Measurements from ENCODE around the gene BCAS3.

- TF ChIP-seq POLR2A (IDR thresholded peaks at IDR 0.05; ENCODE audit: borderline replicate concordance, extremely low read depth, insufficient read depth, insufficient read length): no peak
- TF ChIP-seq CEBPB (IDR thresholded peaks at IDR 0.05; ENCODE audit: low read depth): no peak
- TF ChIP-seq REST (IDR thresholded peaks at IDR 0.05; ENCODE audit: low read depth): no peak
- no peak for TF ChIP-seq CTCF (IDR thresholded peaks at IDR 0.05 in 2 of 3, conservative IDR thresholded peaks at IDR 0.05 in 1 of 3; ENCODE audit: borderline replicate concordance in 1 of 3, insufficient read depth in 1 of 3, low read depth in 2 of 3, low read length in 2 of 3)
- TF ChIP-seq EZH2 (IDR thresholded peaks at IDR 0.05): no peak
These were observed 30.9 kb upstream of the BCAS3 start for GRCh38 chr17:60646701-60647100.

Measured in HCT116 (cell line).